HFFc6 (cell line): ENCODE measurements around the gene SELENOO. TPM values are rescaled to one million over a fixed set of nuclear protein-coding genes. Genes with fewer than 3 reads are reported as not detected.

Experiments used
- DNase-seq: peaks from one replicate; pipeline ENCODE4 v3.0.0-alpha.2; 2018
- H3K27ac Mint-ChIP-seq: 2 replicates; pipeline ENCODE4 v1.8.0; 2020; ENCODE audit warnings: mild to moderate bottlenecking, mixed read lengths
- H3K27me3 Mint-ChIP-seq: 2 replicates; pipeline ENCODE4 v1.8.0; 2021; ENCODE audit warnings: mild to moderate bottlenecking, moderate library complexity, mixed read lengths; ENCODE audit not compliant: insufficient read depth
- H3K36me3 Mint-ChIP-seq: 2 replicates; pipeline ENCODE4 v1.8.0; 2021; ENCODE audit warnings: low read depth, mixed read lengths
- H3K4me1 Mint-ChIP-seq: 2 replicates; pipeline ENCODE4 v1.8.0; 2020; ENCODE audit warnings: low read depth, mixed read lengths
- H3K4me3 Mint-ChIP-seq: 2 replicates; pipeline ENCODE4 v1.8.0; 2020; ENCODE audit warnings: mild to moderate bottlenecking, moderate library complexity, mixed read lengths
- H3K9me3 Mint-ChIP-seq: 2 replicates; pipeline ENCODE4 v1.8.0; 2020; ENCODE audit warnings: mild to moderate bottlenecking, mixed read lengths
- CTCF ChIP-seq: fragments of 200-600 bp; sonication (generic); IDR thresholded peaks from 2 replicates; pipeline ENCODE4 v1.5.0; 2021; ENCODE audit warnings: antibody characterized with exemption, mild to moderate bottlenecking
- long read RNA-seq: library from polyadenylated mRNA; unstranded; transcript quantifications from one replicate; pipeline ENCODE4 v2.0.0, GENCODE V29; 2019
- total RNA-seq, 6 experiments: library from RNA; stranded (reverse); fragmentation: NEBNext Ultra II Directional; extraction: Animal tissue kit (Norgen Biotek cat#: 25700); gene quantifications; 2 replicates in 1 of 6; 3 replicates in 5 of 6; pipeline ENCODE4 v1.2.3, GENCODE V29; 2021

The SELENOO gene
- 10 to 100 TPM; 14.4 to 18.0 (median 16.0) TPM for total RNA-seq
- long read RNA-seq, partial matches to known transcripts: 3 of 6 reads
- long read RNA-seq, other reads (novel, unspliced or antisense): 2 of 6 reads

- no peaks in the 10 kb centered on the region for H3K27me3 Mint-ChIP-seq
- peaks cover 10% of the 10 kb centered on the region for H3K4me1 Mint-ChIP-seq
- H3K4me3 Mint-ChIP-seq: peak within 1 kb of the TSS; percentile 89
- H3K27ac Mint-ChIP-seq: peak within 1 kb of the TSS; percentile 29; the same call in 1 of the 2 replicates
- peaks cover 20% of the 10 kb centered on the region for H3K36me3 Mint-ChIP-seq
- DNase-seq: peak; percentile 77
- TF ChIP-seq CTCF: no peak; the same call in 1 of the 2 replicates
- no peaks in the 10 kb centered on the region for H3K9me3 Mint-ChIP-seq
Measured at GRCh38 chr22:50200461-50201190, at the start of gene SELENOO. Gene SELENOO, plus strand, starts transcription at chr22:50201011. Its CDS starts 26 bp downstream, at chr22:50201037.

GRCh38 chr22:50151571-50152537 is 49.0 kb upstream of the SELENOO start:
- no peak overlapping the region for H3K4me3 Mint-ChIP-seq
- TF ChIP-seq CTCF: no peak
- no peaks in the 10 kb centered on the region; the same call in 1 of the 2 replicates for H3K27me3 Mint-ChIP-seq
- no peaks in the 10 kb centered on the region for H3K36me3 Mint-ChIP-seq
- H3K4me1 Mint-ChIP-seq: peaks cover 3% of the 10 kb centered on the region
- DNase-seq: no peak
- no peaks in the 10 kb centered on the region for H3K9me3 Mint-ChIP-seq
- H3K27ac Mint-ChIP-seq: no peak overlapping the region

- Mint-ChIP-seq H3K4me1 (no peaks in the 10 kb centered on the region), H3K27me3 (no peaks in the 10 kb centered on the region; the same call in 1 of the 2 replicates), H3K4me3 (no peak overlapping the region), H3K27ac (no peak overlapping the region), H3K36me3 (no peaks in the 10 kb centered on the region), H3K9me3 (no peaks in the 10 kb centered on the region)
- TF ChIP-seq CTCF: no peak
- DNase-seq: no peak
Measured at GRCh38 chr22:50153056-50153755, 47.6 kb upstream of the SELENOO start.

GRCh38 chr22:50153756-50154140 is 47.1 kb upstream of the SELENOO start:
- no peaks in the 10 kb centered on the region for H3K9me3 Mint-ChIP-seq
- peaks cover 3% of the 10 kb centered on the region for H3K27me3 Mint-ChIP-seq
- no peak for TF ChIP-seq CTCF
- H3K4me3 Mint-ChIP-seq: no peak overlapping the region
- H3K36me3 Mint-ChIP-seq: no peaks in the 10 kb centered on the region
- no peak overlapping the region for H3K27ac Mint-ChIP-seq
- no peaks in the 10 kb centered on the region for H3K4me1 Mint-ChIP-seq
- no peak for DNase-seq
